ENCODE measurements around the gene SYNDIG1L.
A peak's percentile ranks its signal among the peaks of the same experiment; 100 is the strongest.

Gene SYNDIG1L

DNA sequence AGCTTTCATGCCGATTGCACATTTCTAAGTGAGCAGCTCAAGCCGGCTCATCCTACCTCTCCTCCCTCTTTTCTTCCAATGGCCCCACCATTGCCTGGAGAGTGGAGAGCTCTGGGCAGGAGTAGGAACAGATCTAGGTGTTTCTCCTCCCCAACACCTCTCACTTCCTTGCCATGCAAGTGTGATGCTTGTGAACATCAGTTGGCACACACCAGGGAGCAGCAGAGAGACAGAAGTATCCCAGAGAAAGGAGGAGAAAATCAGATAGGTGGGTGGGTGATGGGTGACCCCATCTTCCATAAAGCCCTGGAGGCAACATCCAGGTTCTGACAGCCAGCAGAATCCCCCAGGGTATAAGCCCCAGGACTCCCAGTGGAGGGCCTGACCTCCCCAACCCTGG is 39.3 kb upstream of the SYNDIG1L start:
- no peak for DNase-seq (ENCODE audit: extremely low spot score)
- TF ChIP-seq, protein P1, sequence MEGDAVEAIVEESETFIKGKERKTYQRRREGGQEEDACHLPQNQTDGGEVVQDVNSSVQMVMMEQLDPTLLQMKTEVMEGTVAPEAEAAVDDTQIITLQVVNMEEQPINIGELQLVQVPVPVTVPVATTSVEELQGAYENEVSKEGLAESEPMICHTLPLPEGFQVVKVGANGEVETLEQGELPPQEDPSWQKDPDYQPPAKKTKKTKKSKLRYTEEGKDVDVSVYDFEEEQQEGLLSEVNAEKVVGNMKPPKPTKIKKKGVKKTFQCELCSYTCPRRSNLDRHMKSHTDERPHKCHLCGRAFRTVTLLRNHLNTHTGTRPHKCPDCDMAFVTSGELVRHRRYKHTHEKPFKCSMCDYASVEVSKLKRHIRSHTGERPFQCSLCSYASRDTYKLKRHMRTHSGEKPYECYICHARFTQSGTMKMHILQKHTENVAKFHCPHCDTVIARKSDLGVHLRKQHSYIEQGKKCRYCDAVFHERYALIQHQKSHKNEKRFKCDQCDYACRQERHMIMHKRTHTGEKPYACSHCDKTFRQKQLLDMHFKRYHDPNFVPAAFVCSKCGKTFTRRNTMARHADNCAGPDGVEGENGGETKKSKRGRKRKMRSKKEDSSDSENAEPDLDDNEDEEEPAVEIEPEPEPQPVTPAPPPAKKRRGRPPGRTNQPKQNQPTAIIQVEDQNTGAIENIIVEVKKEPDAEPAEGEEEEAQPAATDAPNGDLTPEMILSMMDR (IDR thresholded peaks at IDR 0.05; ENCODE audit: control extremely low read depth, extremely low read depth, low read depth, missing control alignments): no peak
- CTCF ChIA-PET: interaction anchor here (1.2 to 1.9 kb wide), 4 partner anchors 10 to 37 kb away, joined by 3 to 5 read pairs (median 4); no protein-coding TSS in a partner anchor
- POLR2A ChIA-PET: no interaction called here

DNA sequence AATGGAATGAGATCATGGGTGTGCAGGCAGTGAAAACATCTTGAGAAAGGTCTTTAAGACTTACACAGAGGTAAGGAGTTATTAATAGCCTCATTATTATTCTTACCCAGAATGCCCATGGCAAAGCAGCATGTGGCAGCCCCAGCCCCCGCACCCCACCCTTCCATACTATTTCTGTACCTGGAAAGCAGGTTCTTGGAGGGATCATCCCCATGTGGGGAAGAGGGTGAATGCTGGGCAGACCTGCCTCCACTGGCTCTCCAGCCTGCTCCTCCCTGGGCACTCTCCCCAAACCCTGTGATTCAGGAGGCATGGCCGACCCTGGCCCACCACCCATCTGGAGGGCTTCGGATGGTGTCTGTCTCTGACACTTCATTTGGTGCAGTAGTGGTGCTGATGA is 38.8 kb upstream of the SYNDIG1L start:
- no peak for DNase-seq (ENCODE audit: extremely low spot score)
- ChIA-PET CTCF (interaction anchor here (1.0 to 1.9 kb wide), 3 partner anchors 17 to 28 kb away, joined by 3 to 4 read pairs (median 3); partner anchors contain the start of genes ISCA2 and NPC2), POLR2A (no interaction called here)
- TF ChIP-seq, protein P1 (IDR thresholded peaks at IDR 0.05; ENCODE audit: control extremely low read depth, extremely low read depth, low read depth, missing control alignments): no peak

- POLR2A ChIA-PET: interaction anchor here (0.6 kb wide), 1 partner anchor 193 kb away, joined by 3 read pairs; no protein-coding TSS in a partner anchor
- CTCF ChIA-PET: interaction anchor here (1.0 to 1.4 kb wide), 3 partner anchors 22 to 31 kb away, joined by 3 to 4 read pairs (median 3); partner anchors contain the start of genes ISCA2 and NPC2
- TF ChIP-seq, protein P1 (IDR thresholded peaks at IDR 0.05; ENCODE audit: control extremely low read depth, extremely low read depth, low read depth, missing control alignments): no peak
- no peak for DNase-seq (ENCODE audit: extremely low spot score)
Observed at GRCh38 chr14:74463697-74464096, 37.7 kb upstream of the SYNDIG1L start.

DNA sequence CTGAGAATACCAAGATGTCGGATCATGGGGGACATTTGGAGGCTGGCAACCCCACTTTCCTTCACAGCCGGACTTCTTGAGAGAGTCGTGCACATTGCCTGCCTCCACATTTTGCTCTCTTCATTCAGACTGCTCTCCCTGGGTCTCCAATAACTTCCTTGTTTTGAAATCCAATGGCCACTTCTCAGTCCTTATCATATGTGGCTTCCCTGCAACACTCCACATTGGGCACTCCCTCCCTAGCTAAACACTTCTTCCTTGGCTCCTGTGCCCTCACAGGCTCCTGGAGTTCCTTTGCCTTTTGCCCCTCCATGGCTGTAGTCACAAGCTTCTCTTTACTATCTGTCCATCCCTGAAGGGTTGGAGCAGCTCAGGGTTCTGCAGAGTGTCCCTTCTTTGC is 37.0 kb upstream of the SYNDIG1L start:
- POLR2A ChIA-PET: interaction anchor here (0.6 kb wide), 1 partner anchor 194 kb away, joined by 3 read pairs; no protein-coding TSS in a partner anchor
- CTCF ChIA-PET: interaction anchor here (1.3 to 1.4 kb wide), 3 partner anchors 22 to 30 kb away, joined by 3 to 4 read pairs (median 3); no protein-coding TSS in a partner anchor
- no peak for DNase-seq (ENCODE audit: extremely low spot score)
- TF ChIP-seq, protein P1 (IDR thresholded peaks at IDR 0.05; ENCODE audit: control extremely low read depth, extremely low read depth, low read depth, missing control alignments): no peak

DNA sequence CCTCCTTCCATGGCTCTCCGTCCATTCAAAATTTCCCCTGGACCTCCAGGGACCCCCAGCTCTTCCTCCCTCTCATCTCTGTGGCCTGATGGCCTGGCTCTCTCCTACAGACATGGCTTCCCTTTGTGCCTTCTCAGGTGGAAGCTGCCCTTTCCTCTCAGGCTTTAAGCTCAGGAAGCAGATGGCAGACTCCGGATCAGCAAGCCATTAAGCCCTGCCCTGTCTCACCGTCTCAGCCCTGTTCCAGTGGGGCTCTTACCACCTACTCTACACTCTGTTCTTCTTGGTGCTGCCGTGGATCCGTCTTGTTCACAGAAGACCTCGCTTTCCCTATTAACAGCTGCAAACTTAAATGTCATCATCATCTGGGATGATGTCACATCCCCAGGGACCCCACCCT is 34.0 kb upstream of the SYNDIG1L start:
- POLR2A ChIA-PET: interaction anchor here (0.6 kb wide), 1 partner anchor 12 kb away, joined by 3 read pairs; no protein-coding TSS in a partner anchor
- TF ChIP-seq, protein P1 (IDR thresholded peaks at IDR 0.05; ENCODE audit: control extremely low read depth, extremely low read depth, low read depth, missing control alignments): no peak
- DNase-seq (ENCODE audit: extremely low spot score): no peak
- CTCF ChIA-PET: interaction anchor here (0.7 to 1.8 kb wide), 6 partner anchors 18 to 48 kb away, joined by 3 to 5 read pairs (median 4); partner anchors contain the start of genes ISCA2 and NPC2

GRCh38 chr14:74459289-74459946 is 33.4 kb upstream of the SYNDIG1L start:
- TF ChIP-seq, protein P1 (IDR thresholded peaks at IDR 0.05; ENCODE audit: control extremely low read depth, extremely low read depth, low read depth, missing control alignments): peak; percentile 50
- DNase-seq (ENCODE audit: extremely low spot score): peak; percentile 57
- ChIA-PET CTCF (interaction anchor here (0.7 to 2.0 kb wide), 7 partner anchors 16 to 107 kb away, joined by 3 to 8 read pairs (median 4); no protein-coding TSS in a partner anchor), POLR2A (interaction anchor here (0.6 kb wide), 1 partner anchor 12 kb away, joined by 3 read pairs; no protein-coding TSS in a partner anchor)

Data from GM10248 (cell line).